CMK (cell line): ENCODE measurements around the gene FBXO30.

Experiments
- DNase-seq: peaks from one replicate; pipeline ENCODE4 v3.0.0-alpha.2; 2010; ENCODE audit warnings: low read depth

Gene FBXO30

GRCh38 chr6:145814501-145815308 is at the start of gene FBXO30:
Gene FBXO30, minus strand, starts transcription at chr6:145814795. Its CDS starts 8,390 bp downstream, at chr6:145806405.
- peak; percentile 62 for DNase-seq

- DNase-seq, result no peak
These were observed 49.5 kb upstream of the FBXO30 start for GRCh38 chr6:145863988-145864616.

- no peak for DNase-seq
These were observed 48.8 kb upstream of the FBXO30 start for GRCh38 chr6:145863366-145863765.

GRCh38 chr6:145860562-145860961 is 46.0 kb upstream of the FBXO30 start:
- no peak for DNase-seq

GRCh38 chr6:145850671-145851070 is 36.1 kb upstream of the FBXO30 start:
- DNase-seq, result no peak

- no peak for DNase-seq
These were observed 33.9 kb upstream of the FBXO30 start for GRCh38 chr6:145848541-145848940.

GRCh38 chr6:145845557-145845956 is 31.0 kb upstream of the FBXO30 start:
- DNase-seq, result no peak

GRCh38 chr6:145844933-145845540 is 30.4 kb upstream of the FBXO30 start:
- DNase-seq, result no peak

GRCh38 chr6:145842693-145843546 is 28.3 kb upstream of the FBXO30 start:
- no peak for DNase-seq

GRCh38 chr6:145841668-145842067 is 27.1 kb upstream of the FBXO30 start:
- no peak for DNase-seq

- no peak for DNase-seq
These were observed 25.1 kb upstream of the FBXO30 start for GRCh38 chr6:145839653-145840052.

GRCh38 chr6:145838305-145838704 is 23.7 kb upstream of the FBXO30 start:
- DNase-seq, result no peak

- DNase-seq, result no peak
These were observed 22.2 kb upstream of the FBXO30 start for GRCh38 chr6:145836772-145837171.

- no peak for DNase-seq
These were observed 21.6 kb upstream of the FBXO30 start for GRCh38 chr6:145836170-145836569.

GRCh38 chr6:145830612-145831011 is 16.0 kb upstream of the FBXO30 start:
- DNase-seq, result no peak

- DNase-seq, result no peak
These were observed 15.4 kb upstream of the FBXO30 start for GRCh38 chr6:145829950-145830349.

GRCh38 chr6:145829102-145829501 is 14.5 kb upstream of the FBXO30 start:
- no peak for DNase-seq

- no peak for DNase-seq
These were observed 9.7 kb upstream of the FBXO30 start for GRCh38 chr6:145824344-145824743.

- no peak for DNase-seq
These were observed 8.8 kb upstream of the FBXO30 start for GRCh38 chr6:145823328-145823944.

GRCh38 chr6:145822456-145822855 is 7.9 kb upstream of the FBXO30 start:
- no peak for DNase-seq

- DNase-seq, result no peak
These were observed 5.4 kb upstream of the FBXO30 start for GRCh38 chr6:145819994-145820393.

- DNase-seq, result no peak
These were observed 4.2 kb upstream of the FBXO30 start for GRCh38 chr6:145818796-145819195.
